Duodenal mucosa (tissue), 2 donors: ENCODE results near the gene FOXJ3.

Source experiments
- H3K27ac ChIP-seq: one replicate; pipeline ENCODE4 v1.7.0; 2013; ENCODE audit warnings: low read depth, low read length
- H3K27me3 ChIP-seq, 2 donors: one replicate each; pipeline ENCODE4 v1.7.0; 2013; ENCODE audit warnings: low read length in 2 of 2, control low read depth in 1 of 2; ENCODE audit not compliant: insufficient read depth in 2 of 2, control insufficient read depth in 1 of 2
- H3K36me3 ChIP-seq, 2 donors: one replicate each; pipeline ENCODE4 v1.7.0; 2013; ENCODE audit warnings: low read length in 2 of 2, control low read depth in 1 of 2; ENCODE audit not compliant: insufficient read depth in 2 of 2, control insufficient read depth in 1 of 2
- H3K4me1 ChIP-seq, 2 donors: one replicate each; pipeline ENCODE4 v1.7.0; 2013; ENCODE audit warnings: low read length in 2 of 2, control low read depth in 1 of 2; ENCODE audit not compliant: insufficient read depth in 2 of 2, control insufficient read depth in 1 of 2
- H3K4me3 ChIP-seq, 2 donors: one replicate each; pipeline ENCODE4 v1.7.0; 2013; ENCODE audit warnings: low read length in 2 of 2, low read depth in 1 of 2
- H3K9ac ChIP-seq, 2 donors: one replicate each; pipeline ENCODE4 v1.7.0; 2013; ENCODE audit warnings: low read length in 2 of 2, low read depth in 1 of 2
- H3K9me3 ChIP-seq, 2 donors: one replicate each; pipeline ENCODE4 v1.7.0; 2013; ENCODE audit warnings: low read length in 2 of 2, control low read depth in 1 of 2; ENCODE audit not compliant: control insufficient read depth in 1 of 2

The FOXJ3 gene

GRCh38 chr1:42143896-42144710 lies 190.9 kb downstream of the FOXJ3 start:
- Histone ChIP-seq H3K9me3 (no peaks in the 10 kb centered on the region), H3K4me3 (no peak overlapping the region), H3K9ac (no peak overlapping the region), H3K27me3 (peaks cover 37 to 41% of the 10 kb centered on the region in 2 donors), H3K27ac (no peak overlapping the region), H3K36me3 (no peaks in the 10 kb centered on the region), H3K4me1 (no peaks in the 10 kb centered on the region)

GRCh38 chr1:42142894-42143675 lies 191.9 kb downstream of the FOXJ3 start:
- Histone ChIP-seq H3K27me3 (peaks cover 37 to 41% of the 10 kb centered on the region in 2 donors), H3K4me1 (no peaks in the 10 kb centered on the region)

GRCh38 chr1:42141978-42142377 lies 193.1 kb downstream of the FOXJ3 start:
- peaks cover 37 to 41% of the 10 kb centered on the region in 2 donors for H3K27me3 ChIP-seq
- no peaks in the 10 kb centered on the region for H3K4me1 ChIP-seq
- H3K9me3 ChIP-seq, result no peaks in the 10 kb centered on the region
- no peak overlapping the region for H3K9ac ChIP-seq
- H3K27ac ChIP-seq, result no peak overlapping the region
- no peaks in the 10 kb centered on the region for H3K36me3 ChIP-seq
- no peak overlapping the region for H3K4me3 ChIP-seq

More at GRCh38 chr1:42142894-42143675, 191.9 kb downstream of the FOXJ3 start:
- Histone ChIP-seq H3K4me3 (no peak overlapping the region), H3K9me3 (no peaks in the 10 kb centered on the region), H3K27ac (no peak overlapping the region), H3K9ac (no peak overlapping the region), H3K36me3 (no peaks in the 10 kb centered on the region)

GRCh38 chr1:42140191-42140590 lies 194.8 kb downstream of the FOXJ3 start:
- Histone ChIP-seq H3K27ac (no peak overlapping the region), H3K4me3 (no peak overlapping the region), H3K9ac (no peak overlapping the region), H3K36me3 (no peaks in the 10 kb centered on the region), H3K27me3 (peaks cover 34% of the 10 kb centered on the region in 2 donors), H3K4me1 (no peaks in the 10 kb centered on the region), H3K9me3 (no peaks in the 10 kb centered on the region)

- Histone ChIP-seq H3K9me3 (no peaks in the 10 kb centered on the region), H3K27ac (no peak overlapping the region), H3K36me3 (no peaks in the 10 kb centered on the region), H3K4me1 (no peaks in the 10 kb centered on the region), H3K9ac (no peak overlapping the region), H3K4me3 (no peak overlapping the region), H3K27me3 (peaks cover 28 to 33% of the 10 kb centered on the region in 2 donors)
Measured at GRCh38 chr1:42139444-42139843, 195.6 kb downstream of the FOXJ3 start.

- H3K36me3 ChIP-seq, result no peaks in the 10 kb centered on the region
- H3K9me3 ChIP-seq, result no peaks in the 10 kb centered on the region
- H3K27ac ChIP-seq, result no peak overlapping the region
- H3K27me3 ChIP-seq, result peaks cover 24 to 30% of the 10 kb centered on the region in 2 donors
- H3K4me3 ChIP-seq, result no peak overlapping the region
- H3K4me1 ChIP-seq, result no peaks in the 10 kb centered on the region
- no peak overlapping the region for H3K9ac ChIP-seq
Measured at GRCh38 chr1:42138586-42138985, 196.4 kb downstream of the FOXJ3 start.

- H3K36me3 ChIP-seq, result no peaks in the 10 kb centered on the region
- H3K9ac ChIP-seq, result no peak overlapping the region
- H3K9me3 ChIP-seq, result no peaks in the 10 kb centered on the region
- H3K27ac ChIP-seq, result no peak overlapping the region
- no peaks in the 10 kb centered on the region for H3K4me1 ChIP-seq
- H3K27me3 ChIP-seq, result peaks cover 15 to 22% of the 10 kb centered on the region in 2 donors
- no peak overlapping the region for H3K4me3 ChIP-seq
Measured at GRCh38 chr1:42137766-42138165, 197.3 kb downstream of the FOXJ3 start.

GRCh38 chr1:42136466-42136865 lies 198.6 kb downstream of the FOXJ3 start:
- H3K4me3 ChIP-seq, result no peak overlapping the region
- peaks cover 6 to 12% of the 10 kb centered on the region in 2 donors for H3K27me3 ChIP-seq
- H3K27ac ChIP-seq, result no peak overlapping the region
- no peak overlapping the region for H3K9ac ChIP-seq
- no peaks in the 10 kb centered on the region for H3K36me3 ChIP-seq
- H3K4me1 ChIP-seq, result no peaks in the 10 kb centered on the region
- H3K9me3 ChIP-seq, result no peaks in the 10 kb centered on the region

- H3K9me3 ChIP-seq, result no peaks in the 10 kb centered on the region
- peaks cover 6 to 12% of the 10 kb centered on the region in 2 donors for H3K27me3 ChIP-seq
- H3K9ac ChIP-seq, result no peak overlapping the region
- H3K27ac ChIP-seq, result no peak overlapping the region
- no peak overlapping the region for H3K4me3 ChIP-seq
- H3K4me1 ChIP-seq, result no peaks in the 10 kb centered on the region
- H3K36me3 ChIP-seq, result no peaks in the 10 kb centered on the region
Measured at GRCh38 chr1:42135426-42135825, 199.6 kb downstream of the FOXJ3 start.

- no peaks in the 10 kb centered on the region for H3K4me1 ChIP-seq
- no peak overlapping the region for H3K4me3 ChIP-seq
- H3K9me3 ChIP-seq, result no peaks in the 10 kb centered on the region
- no peaks in the 10 kb centered on the region for H3K36me3 ChIP-seq
- no peak overlapping the region for H3K27ac ChIP-seq
- peaks cover 6 to 12% of the 10 kb centered on the region in 2 donors for H3K27me3 ChIP-seq
- no peak overlapping the region for H3K9ac ChIP-seq
Measured at GRCh38 chr1:42133809-42134526, 201.1 kb downstream of the FOXJ3 start.
